GM19193 (cell line): ENCODE data around the gene GPR26.

Source experiments
- POLR2A ChIP-seq: IDR thresholded peaks from 4 replicates; pipeline ENCODE4 v1.6.1; 2011; ENCODE audit not compliant: insufficient read depth, insufficient read length; ENCODE audit errors: extremely low read depth

Gene GPR26

GRCh38 chr10:123677556-123677955 lies 11.4 kb downstream of the GPR26 start:
- no peak for TF ChIP-seq POLR2A

GRCh38 chr10:123678376-123678775 lies 12.2 kb downstream of the GPR26 start:
- no peak for TF ChIP-seq POLR2A

- TF ChIP-seq POLR2A, result no peak
Measured at GRCh38 chr10:123681285-123681684, 15.1 kb downstream of the GPR26 start.

- no peak for TF ChIP-seq POLR2A
Measured at GRCh38 chr10:123682477-123682876, 16.3 kb downstream of the GPR26 start.

GRCh38 chr10:123683459-123683858 lies 17.3 kb downstream of the GPR26 start:
- TF ChIP-seq POLR2A, result no peak

GRCh38 chr10:123683865-123684264 lies 17.7 kb downstream of the GPR26 start:
- no peak for TF ChIP-seq POLR2A

DNA sequence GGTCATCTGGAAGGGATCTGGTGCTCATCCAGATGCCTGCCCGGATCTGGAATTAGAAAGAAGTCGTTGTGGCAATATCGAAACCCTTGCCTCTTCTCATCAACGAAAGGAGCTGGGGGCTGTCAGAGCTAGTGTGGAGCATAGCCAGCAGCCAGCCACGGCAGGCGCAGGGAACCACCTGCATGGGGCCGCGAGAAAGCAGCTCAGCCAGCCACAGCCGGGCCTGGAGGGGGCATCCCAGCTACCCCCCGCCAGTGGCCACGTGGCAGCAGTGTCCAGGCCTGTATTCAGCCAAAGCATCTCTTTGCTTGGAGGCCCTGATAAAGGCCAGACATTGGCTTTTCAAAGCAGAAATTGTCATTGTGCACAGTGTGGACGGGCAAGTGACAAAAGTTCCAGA lies 19.1 kb downstream of the GPR26 start:
- TF ChIP-seq POLR2A, result no peak

GRCh38 chr10:123687758-123688157 lies 21.6 kb downstream of the GPR26 start:
- no peak for TF ChIP-seq POLR2A

DNA sequence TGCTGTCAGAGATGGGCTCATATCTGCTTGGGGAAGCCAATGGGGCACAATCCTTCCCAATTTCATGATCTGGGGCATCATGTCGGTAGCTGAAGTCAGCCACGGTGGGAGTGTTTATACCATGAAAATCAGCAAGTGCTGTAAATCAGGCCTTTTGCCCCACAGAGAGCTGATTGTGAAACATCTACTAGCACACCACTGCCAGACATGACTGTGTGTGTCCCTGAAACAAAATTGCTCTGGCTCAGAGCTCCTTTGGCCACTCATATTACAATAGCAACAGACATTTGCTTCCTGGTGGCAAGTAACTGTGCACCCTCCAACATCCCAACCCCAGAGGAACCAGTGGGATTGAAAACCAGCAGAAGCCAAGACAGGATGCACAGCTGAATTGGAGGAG lies 23.7 kb downstream of the GPR26 start:
- TF ChIP-seq POLR2A, result no peak

- TF ChIP-seq POLR2A, result no peak
Measured at GRCh38 chr10:123703195-123703790, 37.1 kb downstream of the GPR26 start.

DNA sequence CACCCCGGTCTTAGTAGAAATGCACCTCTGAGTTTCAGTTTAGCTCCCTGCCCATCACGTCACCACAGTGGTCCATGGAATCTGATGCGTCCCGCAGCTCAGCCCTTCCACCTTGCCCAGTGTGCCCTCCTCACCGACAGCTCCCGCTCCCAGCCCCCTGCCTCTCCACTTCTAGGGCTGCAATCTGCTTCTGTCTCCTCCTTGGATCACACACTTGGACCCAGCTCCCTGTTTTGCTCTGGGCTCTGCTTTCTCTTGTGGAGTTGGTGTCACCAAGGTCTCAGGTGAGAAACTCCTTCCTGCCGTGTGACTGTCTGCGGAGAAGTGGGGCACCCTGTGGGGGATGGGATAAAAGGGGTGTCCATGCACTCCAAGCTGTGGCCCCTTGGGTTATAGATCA lies 37.9 kb downstream of the GPR26 start:
- TF ChIP-seq POLR2A, result no peak

DNA sequence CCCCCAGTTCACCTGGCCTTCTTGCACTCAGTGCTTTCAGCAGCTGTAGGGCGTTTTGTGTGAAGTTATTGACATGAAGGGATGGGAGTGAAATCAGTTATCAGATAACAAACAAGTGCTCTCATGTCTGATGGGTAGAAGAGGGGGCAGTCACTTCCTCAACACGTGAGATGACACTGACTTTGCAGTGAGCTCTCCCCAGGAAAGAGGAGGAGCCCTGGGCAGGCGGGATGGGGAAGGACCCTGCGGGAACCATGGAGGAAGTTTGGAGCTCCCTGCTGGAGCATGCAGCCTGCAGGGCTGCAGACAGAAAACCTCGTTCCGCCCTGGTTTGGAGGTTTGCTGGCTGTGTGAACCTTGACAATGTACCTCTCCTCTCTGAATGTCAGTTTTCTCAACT lies 38.7 kb downstream of the GPR26 start:
- no peak for TF ChIP-seq POLR2A

- TF ChIP-seq POLR2A, result no peak
Measured at GRCh38 chr10:123706236-123706635, 40.1 kb downstream of the GPR26 start.

GRCh38 chr10:123715546-123715945 lies 49.4 kb downstream of the GPR26 start:
- no peak for TF ChIP-seq POLR2A

GRCh38 chr10:123717336-123717735 lies 51.2 kb downstream of the GPR26 start:
- no peak for TF ChIP-seq POLR2A

GRCh38 chr10:123718544-123719060 lies 52.4 kb downstream of the GPR26 start:
- no peak for TF ChIP-seq POLR2A

- no peak for TF ChIP-seq POLR2A
Measured at GRCh38 chr10:123720536-123720935, 54.4 kb downstream of the GPR26 start.
